Adipose tissue (tissue), 3 donors: Measurements from ENCODE around the gene FKBP1B. TPM values are rescaled to one million over a fixed set of nuclear protein-coding genes. Genes with fewer than 3 reads are reported as not detected.
"Not testable (repeated sequence)": the region's sequence is repeated elsewhere in the genome, so short reads cannot be mapped to it uniquely, and the experiment has no call there.

Experiments
- H3K27ac ChIP-seq: one replicate; pipeline ENCODE4 v1.5.1; 2013; ENCODE audit warnings: low read depth, low read length
- WGBS, 3 donors: extraction: QIAGEN DNeasy Blood & Tissue Kit; methylation state at CpG; one replicate each; pipeline ENCODE4 v1.1.7; 2013; 5-methylcytosine and 5-hydroxymethylcytosine counted together
- polyA plus RNA-seq, 3 donors: library from polyadenylated mRNA; stranded (reverse); fragments of 200-250 nt; gene quantifications; one replicate each; pipeline ENCODE4 v1.2.3, GENCODE V29; 2013
- donor health status: healthy with polysubstance abuse.
- donor health status: Bipolar disorder and iron deficiency.
- donor health status: healthy.

FKBP1B gene
- polyA plus RNA-seq, 3 donors = 6.7 to 8.2 (median 7.9) TPM

DNA sequence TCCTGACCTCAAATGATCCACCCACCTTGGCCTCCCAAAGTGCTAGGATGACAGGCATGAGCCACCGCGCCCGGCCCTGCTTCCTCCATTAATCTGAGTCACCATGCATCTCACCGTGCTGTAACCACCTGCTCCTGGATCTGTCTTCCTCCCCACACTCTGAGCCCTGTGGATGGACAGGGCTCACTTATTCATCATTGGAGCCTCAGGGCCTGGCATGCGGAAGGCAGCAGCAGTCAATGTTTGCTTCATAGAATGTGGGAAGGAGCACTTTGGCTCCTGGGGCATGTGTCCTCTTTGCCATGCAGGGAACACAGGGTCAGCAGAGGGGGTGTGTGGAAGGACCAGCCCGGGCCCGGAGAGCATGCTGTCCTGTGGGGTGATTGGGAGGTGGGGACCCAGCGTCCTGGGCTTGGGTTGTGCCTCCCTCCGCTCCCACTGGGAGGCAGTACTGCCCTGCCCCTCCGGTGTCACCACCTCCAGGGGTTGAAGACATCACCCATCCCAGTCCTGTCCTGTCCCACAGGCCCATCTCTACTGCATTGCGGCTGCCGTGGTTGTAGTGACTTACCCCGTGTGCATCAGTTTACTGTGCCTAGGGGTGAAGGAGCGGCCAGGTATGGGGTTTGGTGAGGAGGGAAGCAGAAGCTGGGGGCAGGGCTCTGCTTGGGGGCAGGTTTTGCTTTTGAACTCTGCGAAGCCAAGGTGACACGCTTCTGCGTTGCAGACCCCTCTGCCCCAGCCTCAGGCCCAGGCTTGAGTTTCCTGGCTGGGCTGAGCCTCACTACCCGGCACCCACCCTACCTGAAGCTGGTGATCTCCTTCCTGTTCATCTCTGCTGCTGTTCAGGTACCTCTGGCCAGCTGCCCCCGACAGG is 28.2 kb upstream of the FKBP1B start:
- WGBS, 3 donors = 76 to 82% (median 79%) methylated on average over 19 of the region's 19 CpGs
- no peak overlapping the region for H3K27ac ChIP-seq

DNA sequence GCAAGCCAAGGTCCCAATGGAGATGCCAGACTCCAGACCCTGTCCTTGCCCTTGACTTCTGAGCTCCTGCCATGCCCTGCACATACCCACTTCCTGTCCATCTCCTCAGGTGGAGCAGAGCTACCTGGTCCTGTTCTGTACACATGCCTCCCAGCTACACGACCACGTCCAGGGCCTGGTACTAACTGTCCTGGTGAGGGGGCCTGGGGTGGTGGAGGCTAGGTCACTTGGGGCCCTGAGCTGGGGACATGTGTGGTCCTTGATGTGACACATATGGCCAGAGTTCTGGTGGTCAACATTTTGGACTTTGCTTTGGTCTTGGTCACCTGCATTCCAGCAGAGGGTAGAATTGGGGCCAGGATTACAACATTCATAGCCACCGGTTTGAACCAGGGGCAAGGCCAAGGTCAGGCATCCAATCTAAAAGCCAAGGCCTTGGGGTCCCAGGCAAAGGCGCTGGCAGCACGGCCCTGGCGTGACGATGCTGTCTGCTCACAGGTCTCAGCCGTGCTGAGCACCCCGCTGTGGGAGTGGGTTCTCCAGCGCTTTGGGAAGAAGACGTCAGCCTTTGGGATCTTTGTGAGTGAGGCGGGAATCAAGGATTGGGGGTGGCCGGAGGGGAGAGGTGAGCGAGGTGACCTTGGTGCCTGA is 27.1 kb upstream of the FKBP1B start:
- H3K27ac ChIP-seq = no peak overlapping the region
- 89 to 95% (median 93%) methylated on average over 14 of the region's 14 CpGs for WGBS, 3 donors

DNA sequence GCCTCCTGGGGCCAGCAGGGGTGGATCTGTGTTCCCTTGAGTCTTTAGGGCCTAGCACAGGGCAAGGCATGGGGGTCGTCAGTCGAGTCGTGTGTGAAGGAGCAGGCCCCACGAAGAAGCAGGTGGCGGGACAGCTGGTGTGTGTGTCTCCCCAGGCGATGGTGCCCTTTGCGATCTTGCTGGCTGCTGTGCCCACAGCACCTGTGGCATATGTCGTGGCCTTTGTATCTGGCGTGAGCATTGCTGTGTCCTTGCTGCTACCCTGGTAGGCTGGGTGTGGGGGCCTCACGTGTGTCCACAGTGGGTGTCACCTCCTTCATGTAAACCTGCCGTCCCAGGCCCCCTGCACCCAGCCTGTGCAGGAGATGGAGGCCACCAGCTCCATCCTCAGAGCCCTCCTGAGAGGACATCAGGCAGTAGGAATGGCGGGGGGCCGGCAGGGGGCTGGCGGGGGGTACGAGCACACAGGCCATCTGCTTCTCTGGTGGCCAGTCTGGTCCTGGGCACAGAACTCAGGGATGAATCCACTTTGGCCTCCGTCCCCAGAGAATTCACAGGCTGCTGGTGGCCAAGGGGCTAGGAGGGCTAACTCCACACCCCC is 26.5 kb upstream of the FKBP1B start:
- 84 to 92% (median 87%) methylated on average over 16 of the region's 16 CpGs for WGBS, 3 donors
- no peak overlapping the region for H3K27ac ChIP-seq

DNA sequence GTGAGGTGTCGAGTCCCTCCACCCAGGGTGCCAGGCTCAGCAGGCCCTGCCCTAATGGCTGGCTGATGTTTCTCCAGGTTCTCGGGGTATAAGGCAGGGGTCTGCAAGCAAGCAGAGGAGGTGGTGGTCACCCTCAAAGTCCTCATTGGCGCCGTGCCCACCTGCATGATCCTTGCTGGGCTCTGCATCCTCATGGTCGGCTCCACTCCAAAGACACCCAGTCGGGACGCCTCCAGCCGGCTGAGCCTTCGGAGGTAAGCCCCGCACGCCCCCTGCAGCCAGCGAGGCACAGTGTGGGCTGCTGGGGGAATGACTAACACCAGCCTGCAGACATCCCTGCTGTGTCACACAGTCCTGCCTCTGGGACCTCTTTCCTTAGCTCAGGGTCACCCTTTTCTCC is 25.5 kb upstream of the FKBP1B start:
- 68 to 74% (median 74%) methylated on average over 12 of the region's 12 CpGs for WGBS, 3 donors
- no peak overlapping the region for H3K27ac ChIP-seq

DNA sequence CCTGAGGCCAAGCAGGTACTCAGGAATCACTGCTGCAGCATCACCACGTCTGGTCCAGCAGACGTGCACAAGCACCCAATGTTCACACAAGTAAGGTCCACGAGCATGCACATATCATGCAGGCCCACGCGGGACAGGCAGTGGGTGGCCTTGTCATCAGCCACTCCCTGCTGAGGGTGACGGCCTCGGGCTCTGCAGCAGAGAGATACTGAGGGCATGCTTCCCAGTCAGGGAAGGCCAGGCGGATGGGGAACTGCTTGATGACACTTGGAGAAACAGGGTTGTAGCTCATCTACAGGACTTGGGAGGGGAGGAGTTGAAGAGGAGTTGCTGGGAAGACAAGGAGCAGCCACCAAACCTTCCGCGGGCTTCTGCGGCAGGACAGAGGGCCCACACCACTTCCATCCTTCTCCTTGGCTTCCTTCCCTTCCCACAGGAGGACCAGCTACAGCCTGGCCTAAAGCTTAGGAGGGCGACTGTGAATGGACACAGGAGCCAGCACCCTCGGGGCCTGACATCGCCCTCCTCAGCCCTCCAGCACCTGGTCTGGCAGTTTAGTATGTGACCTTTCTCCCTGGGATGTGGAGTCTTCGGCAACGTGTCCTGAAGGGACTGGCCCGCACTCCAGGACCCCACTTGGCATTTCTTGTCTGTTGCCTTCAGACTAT is 24.4 kb upstream of the FKBP1B start:
- whole genome bisulfite sequencing, 3 donors = 91 to 94% (median 92%) methylated on average over 17 of the region's 17 CpGs
- no peak overlapping the region for H3K27ac ChIP-seq

DNA sequence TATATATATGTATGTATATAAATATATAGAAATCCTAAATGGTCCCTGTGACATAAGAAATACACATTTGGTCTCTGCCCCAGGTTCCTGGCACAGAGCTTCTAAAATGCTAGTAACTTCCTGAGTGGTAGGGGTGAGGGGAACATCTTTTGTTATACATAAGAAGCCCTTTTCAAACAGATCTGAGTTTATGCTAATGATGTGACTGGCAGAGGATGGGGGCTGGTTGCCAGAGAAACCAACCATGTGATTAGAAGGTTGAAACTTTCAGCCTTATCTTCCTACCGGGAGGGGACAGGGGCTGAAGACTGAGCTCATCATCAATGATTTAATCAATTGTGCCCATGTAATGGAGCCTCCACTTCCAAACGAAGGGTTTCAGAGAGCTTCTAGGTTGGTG is 23.3 kb upstream of the FKBP1B start:
- no peak overlapping the region for H3K27ac ChIP-seq
- 54 to 80% (median 74%) methylated on average over 2 of the region's 2 CpGs for WGBS, 3 donors

DNA sequence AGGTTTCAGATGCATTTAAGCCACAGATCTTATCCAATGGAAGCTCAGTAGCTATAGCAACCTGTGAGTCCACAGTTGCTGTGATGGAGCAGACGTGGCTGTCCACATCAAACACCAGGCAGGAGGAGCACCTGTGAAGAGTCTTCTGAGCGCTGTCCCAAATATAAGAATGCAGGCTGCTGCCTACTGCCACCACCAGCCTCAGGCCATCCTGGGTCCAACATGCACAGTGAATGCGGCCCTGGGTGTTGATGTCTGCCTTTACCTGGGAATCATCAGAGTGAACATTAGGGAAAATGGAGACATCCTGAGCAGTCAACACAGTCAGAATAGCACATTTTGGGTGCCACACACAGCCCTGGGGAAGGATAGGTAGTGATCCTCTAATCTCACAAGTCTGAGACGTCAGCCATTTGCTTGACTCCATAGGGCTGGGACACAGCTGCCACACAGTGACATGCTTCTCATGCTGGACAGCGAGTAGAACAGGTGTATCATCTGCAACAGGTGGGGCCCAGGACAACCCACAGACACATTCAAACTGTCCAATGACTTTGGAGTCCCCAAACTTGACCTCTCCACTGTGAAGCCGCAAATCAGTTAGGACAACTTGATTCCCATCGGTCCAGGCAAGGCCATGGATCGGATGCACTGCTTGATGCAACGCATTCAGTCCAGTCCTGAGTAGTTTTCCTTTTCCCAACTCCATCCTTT is 10.6 kb upstream of the FKBP1B start:
- WGBS, 3 donors = 87 to 97% (median 89%) methylated on average over 9 of the region's 9 CpGs

DNA sequence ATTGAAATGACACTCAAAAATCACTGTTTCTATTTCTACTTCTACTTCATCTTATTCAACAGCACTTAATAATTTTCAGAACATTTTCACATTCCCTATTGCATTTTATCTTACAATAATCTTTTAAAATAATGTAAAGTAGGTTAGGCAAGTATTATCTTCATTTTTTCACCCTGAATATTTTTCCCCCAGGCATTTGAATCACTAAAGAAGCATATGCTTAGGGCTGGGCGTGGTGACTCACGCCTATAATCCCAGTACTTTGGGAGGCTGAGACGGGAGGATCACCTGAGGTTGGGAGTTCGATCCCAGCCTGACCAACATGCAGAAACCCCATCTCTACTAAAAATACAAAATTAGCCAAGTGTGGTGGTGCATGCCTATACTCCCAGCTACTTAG is 9.0 kb upstream of the FKBP1B start:
- no peak overlapping the region for H3K27ac ChIP-seq
- 87 to 95% (median 95%) methylated on average over 4 of the region's 4 CpGs for WGBS, 3 donors

More for the DNA sequence above, 10.6 kb upstream of the FKBP1B start:
- H3K27ac ChIP-seq = no peak overlapping the region

DNA sequence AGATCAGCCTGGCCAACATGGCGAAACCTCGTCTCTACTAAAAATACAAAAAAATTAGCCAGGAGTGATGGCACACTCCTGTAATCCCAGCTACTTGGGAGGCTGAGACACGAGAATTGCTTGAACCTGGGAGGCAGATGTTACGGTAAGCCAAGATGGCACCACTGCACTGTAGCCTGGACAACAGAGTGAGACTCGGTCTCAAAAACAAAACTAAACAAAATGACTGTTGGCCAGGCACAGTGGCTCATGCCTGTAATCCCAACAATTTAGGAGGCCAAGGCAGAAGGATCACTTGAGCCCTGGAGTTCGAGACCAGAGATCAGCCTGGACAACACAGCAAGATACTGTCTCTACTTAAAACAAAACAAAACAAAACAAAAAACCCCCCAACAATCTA is 6.4 kb upstream of the FKBP1B start:
- 91 to 96% (median 92%) methylated on average over 6 of the region's 6 CpGs for WGBS, 3 donors
- not testable (repeated sequence) for H3K27ac ChIP-seq

DNA sequence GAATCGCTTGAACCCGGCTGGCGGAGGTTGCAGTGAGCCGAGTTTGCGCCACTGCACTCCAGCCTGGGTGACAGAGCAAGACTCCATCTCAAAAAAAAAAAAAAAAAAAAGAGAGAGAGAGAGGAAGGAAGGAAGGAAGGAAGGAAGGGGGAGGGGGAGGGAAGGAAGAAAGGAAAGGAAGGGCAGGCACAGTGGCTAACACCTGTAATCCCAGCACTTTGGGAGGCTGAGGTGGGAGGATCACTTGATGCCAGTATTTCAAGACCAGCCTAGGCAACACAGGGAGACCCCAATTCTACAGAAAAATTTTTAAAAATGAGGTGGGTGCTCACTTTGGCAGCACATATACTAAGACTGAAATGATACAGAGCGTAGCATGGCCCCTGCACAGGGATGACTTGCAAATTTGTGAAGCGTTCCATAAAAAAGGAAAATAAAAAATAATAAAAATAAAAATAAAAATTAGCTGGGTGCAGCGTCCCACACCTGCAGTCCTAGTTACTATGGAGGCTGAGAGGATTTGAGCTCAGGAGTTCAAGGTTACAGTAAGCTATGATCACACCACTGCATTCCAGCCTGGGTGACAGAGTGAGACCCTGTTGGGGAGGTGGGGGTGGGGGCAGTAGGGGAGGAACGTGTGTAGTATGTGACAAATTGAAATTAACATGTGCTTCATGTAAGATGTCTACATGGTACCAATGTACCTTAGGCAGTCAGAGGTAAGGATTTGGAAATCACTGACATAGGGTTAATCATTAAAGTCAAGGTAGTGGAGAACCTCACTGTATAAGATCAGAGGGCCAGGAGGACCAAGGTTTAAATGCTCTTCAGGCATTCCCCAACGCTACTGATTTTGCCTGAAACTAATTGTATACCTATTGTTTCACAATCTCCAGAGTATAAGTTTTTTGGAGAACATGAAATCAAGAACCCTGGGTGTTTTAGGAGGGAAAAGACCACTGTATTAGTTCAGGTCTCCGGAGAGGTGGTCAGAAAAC is 3.7 kb upstream of the FKBP1B start:
- H3K27ac ChIP-seq = no peak overlapping the region
- WGBS, 3 donors = 77 to 84% (median 83%) methylated on average over 11 of the region's 11 CpGs

DNA sequence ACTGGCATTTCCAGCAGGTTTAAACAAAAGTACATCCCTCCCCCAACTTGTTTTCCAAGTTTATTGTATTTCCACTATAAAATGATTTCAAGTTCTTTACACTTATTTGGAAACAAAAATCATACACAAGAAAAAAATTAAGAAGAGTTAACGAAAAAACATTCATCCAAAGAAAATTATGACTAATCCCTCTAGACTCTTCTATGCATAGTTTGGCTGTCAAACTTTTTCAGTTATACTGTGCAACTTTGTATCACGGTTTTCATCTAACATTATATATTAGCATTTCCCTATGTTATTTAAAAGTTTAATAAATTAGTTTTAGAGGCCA is 3.0 kb upstream of the FKBP1B start:
- no peak overlapping the region for H3K27ac ChIP-seq
- 1 to 6% (median 3%) methylated on average over 2 of the region's 2 CpGs for WGBS, 3 donors

DNA sequence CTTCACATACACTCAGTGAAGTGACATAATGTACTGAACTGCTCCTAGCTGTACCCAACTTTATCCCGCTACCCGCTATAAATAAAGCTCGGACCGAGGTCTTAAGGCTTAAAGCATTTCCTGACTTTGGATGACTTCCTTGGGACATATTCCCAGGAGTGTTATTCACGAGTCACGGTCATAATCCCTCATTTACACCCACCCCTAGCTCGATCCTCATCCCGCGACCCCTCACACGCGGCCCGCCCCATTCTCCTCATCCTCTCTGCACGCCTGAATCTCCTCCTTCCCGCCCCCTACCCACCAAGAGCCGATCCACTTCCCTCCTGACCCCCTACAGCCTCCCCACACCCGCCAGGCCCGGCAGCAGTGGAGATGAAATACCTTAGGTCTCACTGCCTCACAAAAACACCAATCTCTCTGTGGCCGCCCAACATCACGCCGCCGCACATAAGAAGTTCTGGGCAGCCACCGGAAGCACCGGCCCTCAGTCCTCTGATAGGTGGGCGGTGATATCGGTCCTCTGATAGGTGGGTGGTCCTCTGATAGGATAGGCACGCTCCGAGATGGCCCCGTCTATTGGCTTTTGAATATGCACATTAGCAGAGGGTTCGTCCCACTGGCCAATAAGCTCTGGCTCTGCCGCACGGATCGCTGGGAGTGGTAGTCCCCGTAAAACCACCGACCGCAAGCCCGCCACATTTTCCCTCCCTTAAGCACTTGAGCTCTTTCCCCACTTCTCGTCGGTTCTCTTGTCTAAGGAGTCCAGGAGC is 2.4 kb upstream of the FKBP1B start, which contains the start of gene WDCP:
Gene WDCP (minus strand): TSS at position 462 of the 773 bp plus-strand sequence. CDS start 7,897 bp downstream, outside the sequence.
- WGBS, 3 donors = 0 to 1% (median 1%) methylated on average over 38 of the region's 38 CpGs
- no peak within 1 kb of the TSS for H3K27ac ChIP-seq

DNA sequence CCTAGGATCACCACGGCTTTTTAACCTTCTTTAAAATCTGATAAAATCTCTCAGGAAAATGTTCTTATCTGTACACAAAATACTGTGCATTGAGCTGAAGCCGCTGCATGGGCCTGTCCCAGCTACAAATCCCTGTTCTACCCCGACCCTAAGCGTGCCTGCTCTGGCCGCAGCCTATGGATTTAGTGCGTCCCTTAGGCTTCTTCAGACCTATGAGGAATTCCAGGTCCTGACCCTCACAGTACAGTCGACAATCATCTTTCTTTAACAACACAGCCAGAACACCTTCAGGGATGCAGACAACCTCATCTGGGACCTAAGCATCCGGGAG is 1.9 kb upstream of the FKBP1B start:
- no peak overlapping the region for H3K27ac ChIP-seq
- WGBS, 3 donors = 39 to 41% (median 39%) methylated on average over 8 of the region's 8 CpGs

DNA sequence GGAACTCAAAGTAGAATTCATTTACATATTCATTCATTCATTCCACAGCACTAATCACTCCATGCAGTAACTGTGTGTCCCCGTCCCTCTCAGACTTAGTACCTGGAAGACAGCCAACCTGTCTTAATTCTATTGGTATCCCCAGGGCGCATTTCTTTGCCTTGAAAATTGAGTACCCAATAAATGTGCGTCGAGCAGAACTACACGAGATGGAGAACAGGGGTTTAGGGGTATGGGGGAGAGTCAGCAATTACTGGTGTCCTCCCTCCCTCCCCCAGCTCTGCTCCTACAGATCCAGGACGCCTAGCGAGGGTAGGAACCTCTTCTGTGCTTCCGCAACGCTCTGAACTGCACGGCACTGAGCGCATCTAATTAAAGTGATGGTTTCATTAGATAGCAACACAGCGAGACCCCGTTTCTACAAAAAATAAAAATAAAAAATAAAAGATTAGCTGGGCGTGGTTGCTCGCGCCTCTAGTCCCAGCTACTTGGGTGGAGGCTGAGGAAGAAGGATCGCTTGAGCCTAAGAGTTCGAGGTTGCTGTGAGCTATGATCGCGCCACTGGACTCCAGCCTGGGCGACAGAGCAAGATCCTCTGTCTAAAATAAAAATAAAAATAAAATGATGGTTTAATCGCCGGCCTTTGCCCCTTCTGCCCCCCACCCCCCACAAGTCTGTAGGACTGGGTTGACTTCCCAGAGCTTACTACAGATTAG is 614 bp upstream of the FKBP1B start:
- 20 to 23% (median 21%) methylated on average over 23 of the region's 23 CpGs for WGBS, 3 donors
- H3K27ac ChIP-seq = no peak overlapping the region

DNA sequence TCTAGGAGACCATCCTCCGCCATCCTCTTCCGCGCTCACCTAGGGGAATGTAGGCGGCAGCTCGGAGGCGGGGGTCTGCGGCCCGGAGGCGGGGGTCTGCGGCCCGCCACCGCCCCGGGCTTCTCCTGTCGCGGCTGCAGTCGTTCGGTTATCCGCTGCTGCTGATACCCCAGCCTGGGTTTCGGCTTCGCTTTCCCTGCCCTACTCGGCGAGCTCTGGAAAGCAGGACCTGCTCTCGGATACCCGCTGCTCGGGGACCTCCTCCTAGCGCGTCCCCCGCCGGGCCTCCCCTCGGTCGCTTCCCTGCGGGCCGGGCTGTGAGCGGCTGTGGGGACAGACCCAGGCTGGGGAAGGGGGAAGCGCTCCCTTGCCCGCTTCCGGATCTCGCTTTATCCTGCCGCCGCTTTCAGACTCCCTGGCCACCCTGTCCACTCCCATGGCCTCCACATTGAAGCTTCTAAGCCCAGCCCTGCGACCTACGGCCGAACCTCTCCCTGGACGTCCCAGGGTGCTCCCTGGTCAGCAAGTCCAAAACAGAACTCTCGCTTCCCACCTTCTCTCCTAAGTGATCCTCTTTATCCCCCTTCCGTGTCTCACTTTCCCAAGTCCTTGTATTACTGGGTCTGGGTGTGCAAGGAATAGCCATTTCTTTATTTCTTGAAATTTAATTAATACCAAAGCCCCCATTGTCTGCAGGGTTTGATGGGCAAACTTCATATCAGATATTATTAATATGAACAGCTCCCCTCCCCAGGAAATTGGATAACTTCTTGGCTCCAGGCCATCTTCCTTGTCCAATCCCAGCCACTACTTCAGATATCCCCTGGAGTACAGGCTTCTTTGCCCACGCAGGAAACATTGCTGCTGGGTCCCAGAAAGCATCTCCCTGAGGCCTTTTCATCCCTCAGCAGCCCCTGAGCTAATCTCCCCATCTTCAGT is 769 bp downstream of the FKBP1B start:
- 3 to 5% (median 5%) methylated on average over 42 to 47 of the region's 47 CpGs for WGBS, 3 donors
- no peak overlapping the region for H3K27ac ChIP-seq
